IMR-90 (cell line): ENCODE measurements around the gene ZFPM1.

Experiments used
- CEBPB ChIP-seq: IDR thresholded peaks from 2 replicates; pipeline ENCODE4 v1.6.1; 2012; ENCODE audit warnings: low read depth, low read length, improper control_type of control experiment
- CHD1 ChIP-seq: IDR thresholded peaks from 2 replicates; pipeline ENCODE4 v1.6.1; 2012; ENCODE audit warnings: low read depth, low read length, improper control_type of control experiment
- CTCF ChIP-seq: conservative IDR thresholded peaks from 2 replicates; pipeline ENCODE4 v1.5.1; 2012; ENCODE audit warnings: mild to moderate bottlenecking, low read depth, low read length, improper control_type of control experiment
- FOS ChIP-seq: fragments of 150-350 bp; IDR thresholded peaks from 2 replicates; pipeline ENCODE4 v1.6.1; 2016; ENCODE audit warnings: low read depth, low read length
- MAFK ChIP-seq: IDR thresholded peaks from 2 replicates; pipeline ENCODE4 v1.6.1; 2012; ENCODE audit warnings: low read depth, low read length, improper control_type of control experiment
- MXI1 ChIP-seq: IDR thresholded peaks from 2 replicates; pipeline ENCODE4 v1.6.1; 2012; ENCODE audit warnings: low read depth, mild to moderate bottlenecking, low read length, moderate library complexity, borderline replicate concordance
- POLR2A ChIP-seq: IDR thresholded peaks from 2 replicates; pipeline ENCODE4 v1.6.1; 2012; ENCODE audit warnings: mild to moderate bottlenecking, low read depth, low read length
- RAD21 ChIP-seq: IDR thresholded peaks from 2 replicates; pipeline ENCODE4 v1.6.1; 2012; ENCODE audit warnings: low read length, improper control_type of control experiment
- RFX5 ChIP-seq: IDR thresholded peaks from 2 replicates; pipeline ENCODE4 v1.8.0; 2012; ENCODE audit warnings: low read depth, mild to moderate bottlenecking, low read length, moderate library complexity
- SMC3 ChIP-seq: fragments of 150-350 bp; IDR thresholded peaks from 2 replicates; pipeline ENCODE4 v1.6.1; 2016; ENCODE audit warnings: low read depth, mild to moderate bottlenecking, antibody characterized with exemption, low read length, moderate library complexity
- TF ChIP-seq, protein P1 (sequence below): fragments of 150-350 bp; IDR thresholded peaks from 2 replicates; pipeline ENCODE4 v1.6.1; 2017; ENCODE audit warnings: mild to moderate bottlenecking, antibody characterized with exemption, low read length, low read depth

GRCh38 chr16:88440111-88440510 lies 13.0 kb upstream of the ZFPM1 start:
- TF ChIP-seq CTCF (no peak), CEBPB (no peak), RAD21 (no peak), MAFK (no peak), CHD1 (no peak), POLR2A (no peak), RFX5 (no peak), FOS (no peak), MXI1 (no peak), SMC3 (no peak)
- TF ChIP-seq, protein P1, sequence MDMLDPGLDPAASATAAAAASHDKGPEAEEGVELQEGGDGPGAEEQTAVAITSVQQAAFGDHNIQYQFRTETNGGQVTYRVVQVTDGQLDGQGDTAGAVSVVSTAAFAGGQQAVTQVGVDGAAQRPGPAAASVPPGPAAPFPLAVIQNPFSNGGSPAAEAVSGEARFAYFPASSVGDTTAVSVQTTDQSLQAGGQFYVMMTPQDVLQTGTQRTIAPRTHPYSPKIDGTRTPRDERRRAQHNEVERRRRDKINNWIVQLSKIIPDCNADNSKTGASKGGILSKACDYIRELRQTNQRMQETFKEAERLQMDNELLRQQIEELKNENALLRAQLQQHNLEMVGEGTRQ = no peak
